GM03348 (cell line): ENCODE results near the gene SPNS3.

Source experiments
- DNase-seq: peaks from one replicate; pipeline ENCODE4 v3.0.0; 2012; ENCODE audit warnings: low spot score

The SPNS3 gene

GRCh38 chr17:4469552-4469951 lies 35.8 kb downstream of the SPNS3 start:
- DNase-seq = no peak

GRCh38 chr17:4472286-4472685 lies 38.5 kb downstream of the SPNS3 start:
- DNase-seq = no peak

- no peak for DNase-seq
Measured at GRCh38 chr17:4474093-4474492, 40.4 kb downstream of the SPNS3 start.

DNA sequence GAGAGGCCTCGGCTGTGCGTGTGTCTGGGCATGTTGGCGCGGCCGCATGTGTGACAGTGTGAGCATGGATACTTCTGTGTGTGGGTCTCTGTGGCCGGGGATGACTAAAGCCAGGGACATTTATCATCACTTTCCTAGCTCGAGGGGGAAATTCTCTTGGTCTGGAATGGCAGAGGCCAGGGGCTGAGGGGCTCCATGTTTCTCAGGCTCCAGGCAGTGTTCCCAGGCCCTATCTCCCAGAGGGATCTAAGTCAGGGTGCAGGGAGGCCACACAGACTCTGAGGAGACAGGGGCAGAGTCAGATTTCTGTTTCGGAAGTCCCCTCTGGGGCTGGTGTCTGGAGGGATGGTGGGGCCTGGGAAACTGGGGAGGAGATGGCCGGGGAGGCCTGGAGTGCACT lies 41.3 kb downstream of the SPNS3 start:
- DNase-seq = no peak

- DNase-seq = no peak
Measured at GRCh38 chr17:4475463-4475862, 41.7 kb downstream of the SPNS3 start.

- DNase-seq = no peak
Measured at GRCh38 chr17:4476017-4476416, 42.3 kb downstream of the SPNS3 start.

GRCh38 chr17:4476511-4477070 lies 42.9 kb downstream of the SPNS3 start:
- DNase-seq = no peak

DNA sequence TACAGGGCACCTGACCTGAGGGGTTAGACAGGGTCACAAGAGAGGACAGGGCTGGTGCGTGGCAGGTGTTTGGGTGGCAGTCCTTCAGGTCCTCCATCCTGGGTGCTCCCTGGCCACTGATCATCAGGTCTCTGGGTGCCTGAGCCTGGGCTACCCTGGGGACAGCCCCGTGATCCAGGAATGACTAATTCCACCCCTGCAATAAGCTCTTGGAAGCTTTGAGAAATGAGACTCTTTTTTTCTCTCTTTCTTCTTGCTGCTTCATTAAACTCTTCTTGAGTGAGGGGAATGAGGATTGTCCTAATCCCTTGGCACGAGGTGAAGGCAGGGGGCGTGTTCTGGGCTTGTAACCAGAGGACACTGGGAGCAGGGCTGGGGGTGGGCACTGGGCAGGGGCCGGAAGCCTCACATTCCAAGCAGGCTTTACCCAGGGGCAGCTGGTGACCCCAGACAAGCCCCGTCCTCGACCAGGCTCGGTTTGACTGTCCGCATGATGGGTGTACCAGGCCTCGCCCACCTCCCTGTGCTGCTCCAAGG lies 43.6 kb downstream of the SPNS3 start:
- DNase-seq = no peak

DNA sequence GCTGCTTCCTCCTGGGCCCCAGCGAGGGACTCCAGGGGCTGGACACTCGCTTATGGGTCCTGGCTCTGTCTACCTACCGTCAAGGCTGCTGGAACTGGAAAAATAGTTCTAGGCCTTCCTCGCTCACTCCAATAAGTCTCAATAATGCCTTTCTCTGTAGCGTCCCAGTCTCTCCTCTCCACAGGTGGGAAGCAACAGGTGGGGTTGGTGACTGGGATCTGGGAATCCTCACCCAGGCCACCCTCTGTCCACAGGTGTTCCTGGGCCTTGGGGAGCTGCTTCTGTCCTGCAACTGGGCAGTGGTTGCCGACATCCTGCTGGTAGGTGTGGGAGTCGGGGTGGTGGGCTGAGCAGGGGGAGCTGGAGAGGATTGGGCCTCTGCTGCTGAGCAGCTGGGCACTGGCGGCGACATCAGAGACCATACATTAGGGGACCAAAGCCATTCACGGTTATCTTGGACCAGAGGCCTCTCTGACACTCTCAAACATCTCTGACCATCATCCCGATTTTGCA lies 44.6 kb downstream of the SPNS3 start:
- DNase-seq = no peak

DNA sequence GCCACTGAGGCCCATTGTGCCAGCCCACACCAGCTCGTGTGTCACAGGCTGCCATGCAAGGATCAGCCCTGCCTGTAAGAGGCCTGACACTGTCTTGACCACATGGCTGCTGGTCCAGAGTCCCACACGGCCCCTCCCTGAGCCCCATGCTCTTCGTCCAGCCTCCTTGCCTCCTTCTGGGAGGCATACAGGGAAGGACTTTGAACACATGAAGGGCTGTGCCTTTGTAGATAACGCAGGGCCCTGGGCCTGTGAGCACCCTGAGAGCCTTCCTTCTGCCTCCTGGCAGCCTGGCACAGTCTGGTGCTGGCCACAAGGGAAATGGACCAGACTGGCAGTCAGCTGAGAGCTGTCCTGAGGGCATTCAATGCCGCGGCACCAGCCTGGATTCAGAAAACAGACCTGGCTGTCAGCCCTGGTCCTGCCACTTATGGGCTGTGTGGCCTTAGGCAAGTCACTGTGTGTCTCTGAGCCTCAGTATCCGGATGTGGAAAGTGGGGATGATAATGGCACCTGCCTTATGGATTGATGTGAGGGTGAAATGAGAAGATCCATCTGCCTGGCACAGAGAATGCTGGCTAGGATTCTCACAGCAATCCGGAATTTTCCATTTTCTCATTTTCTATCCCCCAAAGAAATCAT lies 45.7 kb downstream of the SPNS3 start:
- no peak for DNase-seq

DNA sequence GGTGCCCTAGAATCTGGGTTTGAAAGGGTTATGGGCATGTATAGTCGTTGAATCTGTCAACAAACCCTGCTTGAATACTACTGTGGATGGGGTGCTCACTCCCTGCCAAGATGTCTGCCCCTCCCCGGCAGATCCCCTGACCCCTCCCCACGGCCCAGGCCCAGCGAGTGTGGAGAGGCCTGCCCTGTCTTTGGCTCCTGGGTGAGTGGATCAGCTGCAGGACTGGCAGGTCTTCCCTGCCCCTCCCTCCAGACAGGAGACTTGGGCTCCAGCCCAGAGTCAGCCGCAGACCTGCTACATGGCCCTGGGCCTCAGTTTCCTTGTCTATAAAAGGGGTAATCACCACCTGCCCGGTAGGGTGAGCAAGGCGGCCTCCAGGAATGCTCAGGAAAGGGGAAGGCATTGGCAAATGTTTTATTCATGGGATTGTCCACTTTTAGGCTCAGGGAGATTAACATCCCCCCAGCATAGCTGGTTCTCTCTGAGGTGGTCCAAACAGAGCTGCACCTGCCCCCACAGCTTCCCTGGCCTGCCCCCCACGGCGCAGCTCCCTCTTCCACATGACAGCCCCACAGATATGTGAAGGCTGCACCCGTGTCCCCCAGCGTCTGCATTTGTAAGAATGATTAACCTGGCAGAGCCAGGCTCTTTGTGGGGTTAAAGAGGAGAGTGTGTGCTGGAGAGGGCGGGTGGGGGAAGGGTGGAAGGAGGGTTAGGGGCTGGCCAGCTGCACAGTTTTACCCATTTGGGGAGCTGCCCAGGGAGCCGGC lies 46.4 kb downstream of the SPNS3 start:
- DNase-seq = no peak

DNA sequence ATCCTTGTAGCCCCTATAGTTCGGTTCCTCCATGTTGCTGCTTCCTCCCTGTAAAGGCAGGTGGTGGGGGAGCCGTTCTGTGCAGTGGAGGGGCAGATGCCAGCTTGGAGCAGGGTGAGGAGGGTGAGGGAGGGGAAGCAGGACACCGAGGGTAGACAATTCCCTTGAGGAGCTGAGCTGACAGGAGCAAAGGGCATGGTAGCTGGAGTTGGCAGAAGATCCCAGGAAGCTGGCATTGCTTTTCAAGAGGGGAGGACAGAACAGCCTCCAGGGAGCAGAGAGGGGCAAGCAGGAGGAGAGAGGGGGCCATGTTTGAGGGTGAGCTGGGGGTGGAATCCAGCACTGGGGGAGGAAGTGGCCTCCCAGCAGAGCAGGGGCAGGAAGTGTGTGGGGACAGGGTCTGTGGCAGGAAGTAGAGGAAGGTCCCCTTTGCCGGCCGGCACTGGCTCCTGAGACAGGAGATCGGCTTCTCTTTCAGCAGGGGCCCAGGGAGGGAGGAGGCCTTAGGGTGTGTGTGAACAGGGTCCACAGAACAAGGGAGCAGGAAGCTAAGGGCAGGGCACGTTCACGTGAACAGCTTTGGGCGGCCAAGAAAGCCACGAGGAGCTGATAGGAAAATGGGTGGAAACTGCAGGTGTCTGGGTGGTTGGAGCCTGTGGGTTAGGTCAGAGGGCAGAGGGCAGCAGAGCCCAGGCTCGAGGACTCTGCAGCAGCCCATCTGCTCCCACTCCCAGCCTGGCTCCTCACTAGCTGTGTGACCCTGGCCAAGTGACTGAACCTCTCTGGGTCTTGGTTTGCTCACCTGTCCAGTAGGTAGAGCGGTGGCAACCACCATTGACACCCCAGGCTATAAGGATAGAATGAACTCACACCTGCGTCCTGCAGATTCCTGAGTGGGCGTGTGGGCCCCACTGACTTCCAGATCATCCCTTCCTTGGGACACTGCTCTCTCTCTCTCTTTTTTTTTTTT lies 47.5 kb downstream of the SPNS3 start:
- DNase-seq = no peak

DNA sequence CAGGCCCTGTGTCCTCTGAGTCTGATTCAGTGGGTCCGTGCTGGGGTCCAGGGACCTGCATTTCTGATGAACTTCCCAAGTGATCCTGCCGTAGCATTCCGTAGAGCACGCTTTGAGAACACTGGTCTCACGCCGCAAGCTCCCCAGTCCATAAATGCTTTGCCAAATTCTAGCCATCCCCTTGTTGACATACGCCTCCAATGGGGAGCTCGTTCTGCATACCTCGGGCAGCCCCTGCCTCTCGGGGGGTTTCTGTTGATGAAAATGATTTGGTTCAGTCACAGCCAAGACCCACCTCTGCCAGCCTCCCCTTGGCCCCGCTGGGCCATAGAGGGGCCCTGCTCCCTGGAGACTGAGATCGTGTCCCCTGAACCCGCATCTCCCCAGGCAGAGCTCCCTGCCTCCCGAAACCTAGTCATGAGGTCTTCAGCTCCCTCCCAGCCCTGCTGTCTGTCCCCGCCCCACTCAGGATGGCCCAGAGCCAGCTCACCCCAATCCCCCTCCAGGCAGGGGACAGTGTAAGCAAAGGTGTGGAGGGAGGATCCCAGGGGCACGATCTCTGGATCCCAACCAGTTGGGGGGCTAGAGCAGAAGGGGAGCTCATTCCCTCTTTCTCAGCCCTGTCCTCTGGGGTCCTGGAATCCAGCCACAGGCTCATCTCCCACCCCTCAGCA lies 48.7 kb downstream of the SPNS3 start:
- DNase-seq = no peak

- DNase-seq = no peak
Measured at GRCh38 chr17:4483012-4483840, 49.5 kb downstream of the SPNS3 start.

DNA sequence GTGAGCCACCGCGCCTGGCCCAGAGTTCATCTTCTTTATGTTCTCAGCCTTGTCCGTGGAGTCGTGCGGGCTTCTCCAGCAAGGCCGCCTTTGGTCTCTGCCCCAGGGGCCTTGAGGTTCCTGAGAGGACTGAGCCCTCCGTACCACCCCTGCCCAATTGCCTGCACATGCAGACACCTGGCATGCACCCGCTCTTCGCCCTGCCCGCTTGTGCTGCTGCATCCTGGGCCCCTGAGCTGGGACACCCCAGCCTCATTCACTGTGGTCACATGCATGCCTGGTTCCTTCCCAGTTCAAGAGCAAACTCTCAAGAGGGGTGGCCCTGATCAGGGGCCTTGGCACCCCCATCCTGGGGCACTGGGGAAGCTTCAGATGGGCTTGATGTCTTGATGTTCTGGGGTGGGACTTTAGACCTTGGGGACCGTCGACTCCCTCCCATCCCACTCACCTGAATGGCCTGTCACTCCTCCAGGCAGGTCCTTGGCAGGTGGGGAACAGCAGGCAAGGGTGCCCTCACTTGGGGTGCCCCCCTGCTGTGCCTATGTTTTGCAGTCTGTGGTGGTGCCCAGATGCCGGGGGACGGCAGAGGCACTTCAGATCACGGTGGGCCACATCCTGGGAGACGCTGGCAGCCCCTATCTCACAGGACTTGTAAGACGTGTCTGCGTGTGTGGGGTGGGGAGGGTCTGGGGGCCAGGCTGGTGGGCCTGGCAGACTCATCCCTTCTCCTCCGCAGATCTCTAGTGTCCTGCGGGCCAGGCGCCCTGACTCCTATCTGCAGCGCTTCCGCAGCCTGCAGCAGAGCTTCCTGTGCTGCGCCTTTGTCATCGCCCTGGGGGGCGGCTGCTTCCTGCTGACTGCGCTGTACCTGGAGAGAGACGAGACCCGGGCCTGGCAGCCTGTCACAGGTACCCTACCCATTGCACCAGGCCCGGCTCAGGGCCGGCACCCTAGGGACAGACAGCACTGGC lies 52.2 kb downstream of the SPNS3 start:
- no peak for DNase-seq

DNA sequence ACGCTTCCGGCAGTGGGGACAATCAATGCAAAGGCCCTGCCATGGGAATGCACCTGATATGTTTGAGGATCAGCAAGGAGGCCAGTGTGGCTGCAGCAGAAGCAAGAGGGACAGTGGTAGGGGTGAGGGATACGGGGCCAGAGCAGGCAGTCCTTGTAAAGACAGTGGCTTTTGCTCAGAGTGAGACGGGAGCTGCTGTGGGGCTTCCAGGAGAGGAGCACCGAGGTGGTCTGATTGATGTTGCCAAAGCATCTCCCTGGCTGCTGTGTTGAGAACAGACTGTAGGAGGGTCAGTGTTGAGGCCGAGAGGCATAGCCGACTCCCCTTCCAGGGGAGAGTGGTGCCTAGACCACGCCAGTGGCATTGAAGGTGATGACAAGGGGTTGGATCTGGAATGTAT lies 53.6 kb downstream of the SPNS3 start:
- DNase-seq = no peak

DNA sequence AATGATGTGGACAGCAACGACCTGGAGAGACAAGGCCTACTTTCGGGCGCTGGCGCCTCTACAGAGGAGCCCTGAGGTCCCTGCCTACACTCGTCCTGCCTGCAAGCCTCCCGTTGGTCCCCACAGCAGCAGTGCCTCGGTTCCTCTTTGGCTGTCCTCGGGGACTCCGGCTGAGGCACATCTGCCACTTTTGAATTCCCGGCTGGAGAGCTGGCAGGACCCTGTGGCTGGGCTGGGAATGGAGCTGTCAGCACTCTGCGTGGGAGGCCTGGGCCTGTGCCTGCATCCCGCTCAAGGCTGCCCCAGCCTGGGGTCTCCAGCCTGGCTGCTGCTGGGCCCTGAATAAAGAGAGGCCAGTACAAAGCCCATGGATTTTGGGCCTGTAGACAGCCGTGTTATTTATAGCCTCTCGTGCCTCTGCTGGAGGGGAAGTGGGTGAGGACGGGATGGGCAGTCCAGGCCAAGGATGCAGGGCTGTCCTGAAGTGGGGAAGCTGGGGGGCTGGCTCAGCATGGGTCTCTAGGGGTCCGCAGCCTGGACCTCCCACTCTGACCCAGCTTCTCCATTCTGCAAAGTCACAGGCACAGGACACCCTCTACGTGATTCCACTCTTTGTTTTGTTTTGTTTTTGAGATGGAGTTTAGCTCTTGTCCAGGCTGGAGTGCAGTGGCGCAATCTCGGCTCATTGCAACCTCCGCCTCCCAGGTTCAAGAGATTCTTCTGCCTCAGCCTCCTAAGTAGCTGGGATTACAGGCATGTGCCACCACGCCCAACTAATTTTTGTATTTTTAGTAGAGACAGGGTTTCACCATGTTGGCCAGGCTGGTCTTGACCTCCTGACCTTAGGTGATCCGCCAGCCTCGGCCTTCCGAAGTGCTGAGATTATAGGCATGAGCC lies 54.3 kb downstream of the SPNS3 start:
- no peak for DNase-seq

DNA sequence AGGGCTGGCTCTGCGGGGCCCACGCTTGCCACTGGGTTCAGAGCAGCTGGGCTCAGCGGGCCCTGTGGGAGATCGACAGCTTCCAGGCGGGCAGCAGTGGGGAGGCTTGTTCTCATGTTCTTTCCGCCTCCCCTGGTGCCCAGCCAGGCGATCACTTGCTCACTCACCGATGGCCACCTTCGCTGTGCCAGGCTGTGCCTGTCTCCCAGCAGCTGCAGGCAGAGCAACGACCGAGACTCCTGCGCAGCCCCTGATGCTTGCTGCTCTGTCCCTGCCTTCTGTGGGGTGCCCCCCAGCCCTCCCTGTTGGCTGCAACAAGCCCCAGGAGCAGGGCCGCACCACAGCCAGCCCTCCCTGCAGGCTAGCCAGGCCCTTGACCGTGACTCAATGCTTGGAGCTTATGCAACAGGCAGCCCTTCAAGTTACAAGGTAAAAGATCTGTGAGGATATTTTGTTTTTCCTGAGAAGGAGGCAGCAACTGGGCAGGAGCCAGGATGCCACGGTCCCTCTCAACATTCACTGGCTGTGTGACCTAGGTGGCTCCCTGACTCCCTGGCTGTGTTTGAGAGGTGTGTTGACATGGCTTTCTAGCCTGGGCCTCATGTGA lies 55.4 kb downstream of the SPNS3 start:
- DNase-seq = no peak
